ENCODE measurements around the gene COTL1.

GRCh38 chr16:84650062-84650991 lies 32.4 kb upstream of the COTL1 start:
- no peak for TF ChIP-seq POLR2A (IDR thresholded peaks at IDR 0.05; ENCODE audit: low read length)
- TF ChIP-seq GATA1 (IDR thresholded peaks at IDR 0.05; ENCODE audit: low read depth, low read length) = no peak
